Fibroblast of skin of scalp (primary cell): ENCODE data around the gene BPGM.
A peak's percentile ranks its signal among the peaks of the same experiment; 100 is the strongest.
"Not testable (repeated sequence)": the region's sequence is repeated elsewhere in the genome, so short reads cannot be mapped to it uniquely, and the experiment has no call there.

Experiments used
- DNase-seq: peaks from one replicate; pipeline ENCODE4 v3.0.0-alpha.2; 2013

The BPGM gene

GRCh38 chr7:134632052-134632451 is 14.6 kb upstream of the BPGM start:
- DNase-seq, result no peak

GRCh38 chr7:134632937-134633540 is 13.6 kb upstream of the BPGM start:
- DNase-seq, result peak; percentile 65

- no peak for DNase-seq
These were observed 10.6 kb upstream of the BPGM start for GRCh38 chr7:134636008-134636449.

- DNase-seq, result no peak
These were observed 9.2 kb upstream of the BPGM start for GRCh38 chr7:134637441-134637840.

GRCh38 chr7:134637934-134638719 is 8.5 kb upstream of the BPGM start:
- no peak for DNase-seq

- no peak for DNase-seq
These were observed 7.6 kb upstream of the BPGM start for GRCh38 chr7:134639061-134639460.

GRCh38 chr7:134639683-134640279 is 6.9 kb upstream of the BPGM start:
- no peak for DNase-seq

GRCh38 chr7:134640842-134641715 is 5.6 kb upstream of the BPGM start:
- DNase-seq, result peak; percentile 29

- DNase-seq, result not testable (repeated sequence)
These were observed 4.7 kb upstream of the BPGM start for GRCh38 chr7:134641981-134642380.

GRCh38 chr7:134643131-134643530 is 3.5 kb upstream of the BPGM start:
- no peak for DNase-seq

GRCh38 chr7:134645478-134645877 is 1.2 kb upstream of the BPGM start:
- DNase-seq, result no peak

- peak; percentile 40 for DNase-seq
These were observed 718 bp upstream of the BPGM start for GRCh38 chr7:134645935-134646334.

GRCh38 chr7:134648456-134648855 is 1.8 kb downstream of the BPGM start:
- no peak for DNase-seq

- peak; percentile 28 for DNase-seq
These were observed 2.6 kb downstream of the BPGM start for GRCh38 chr7:134649226-134649775.

GRCh38 chr7:134651991-134652390 is 5.3 kb downstream of the BPGM start:
- DNase-seq, result no peak

GRCh38 chr7:134654104-134654775 is 7.6 kb downstream of the BPGM start:
- DNase-seq, result peak; percentile 22

- DNase-seq, result no peak
These were observed 10.9 kb downstream of the BPGM start for GRCh38 chr7:134657526-134657925.

GRCh38 chr7:134660242-134660785 is 13.7 kb downstream of the BPGM start:
- DNase-seq, result peak; percentile 49

- peak; percentile 97 for DNase-seq
These were observed 14.3 kb downstream of the BPGM start for GRCh38 chr7:134660961-134661376.

- no peak for DNase-seq
These were observed 15.7 kb downstream of the BPGM start for GRCh38 chr7:134662166-134662870.

- DNase-seq, result no peak
These were observed 16.2 kb downstream of the BPGM start for GRCh38 chr7:134662871-134663205.
